ENCODE results near the gene CHGA. TPM values are rescaled to one million over a fixed set of nuclear protein-coding genes. Genes with fewer than 3 reads are reported as not detected.

Gene CHGA
- total RNA-seq, 1 experiment from 2014 or later = not detected

DNA sequence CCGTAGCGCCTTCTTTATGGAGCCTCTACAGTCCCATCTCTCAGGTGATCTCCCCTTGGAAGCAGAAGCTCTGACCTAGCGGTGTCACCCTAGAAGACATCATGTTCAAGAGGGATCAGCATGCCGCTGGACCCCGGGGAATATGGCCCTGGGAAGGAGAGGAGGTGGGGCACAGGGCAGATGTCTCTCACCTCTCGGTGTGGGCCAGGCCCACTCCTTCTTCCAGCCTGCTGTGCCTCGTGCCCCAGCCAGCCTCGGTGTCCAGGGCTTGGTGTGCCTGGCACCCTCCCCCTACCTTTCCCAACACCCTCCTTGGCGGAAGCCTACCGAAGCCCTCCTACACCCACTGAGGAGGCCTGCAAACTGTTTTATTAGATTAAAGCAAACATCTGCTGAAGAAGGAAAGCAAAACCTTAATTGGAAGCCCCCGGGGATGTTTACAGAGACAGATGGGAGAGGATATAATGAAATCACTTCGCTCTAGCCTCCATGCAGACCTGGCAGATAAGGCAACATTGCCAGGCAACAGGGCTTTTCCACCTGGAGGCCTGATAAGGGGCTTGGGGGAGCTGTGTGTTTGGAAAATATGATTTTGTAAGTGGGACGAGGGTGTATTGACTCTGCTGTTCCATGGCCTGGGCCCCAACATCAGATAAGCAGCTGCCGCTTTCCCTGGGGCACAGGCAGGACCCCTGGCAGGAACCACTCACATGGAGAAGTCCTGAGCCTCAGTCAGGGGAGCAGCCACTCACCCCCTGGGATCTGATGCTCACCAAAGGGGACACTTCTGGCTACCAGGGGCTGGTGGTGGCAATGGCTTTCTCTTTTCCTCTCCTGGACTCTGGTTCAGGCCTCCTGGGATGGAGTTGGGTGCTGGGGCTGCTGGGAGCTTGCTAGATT lies 5.7 kb upstream of the CHGA start:
- TF ChIP-seq, protein P1, sequence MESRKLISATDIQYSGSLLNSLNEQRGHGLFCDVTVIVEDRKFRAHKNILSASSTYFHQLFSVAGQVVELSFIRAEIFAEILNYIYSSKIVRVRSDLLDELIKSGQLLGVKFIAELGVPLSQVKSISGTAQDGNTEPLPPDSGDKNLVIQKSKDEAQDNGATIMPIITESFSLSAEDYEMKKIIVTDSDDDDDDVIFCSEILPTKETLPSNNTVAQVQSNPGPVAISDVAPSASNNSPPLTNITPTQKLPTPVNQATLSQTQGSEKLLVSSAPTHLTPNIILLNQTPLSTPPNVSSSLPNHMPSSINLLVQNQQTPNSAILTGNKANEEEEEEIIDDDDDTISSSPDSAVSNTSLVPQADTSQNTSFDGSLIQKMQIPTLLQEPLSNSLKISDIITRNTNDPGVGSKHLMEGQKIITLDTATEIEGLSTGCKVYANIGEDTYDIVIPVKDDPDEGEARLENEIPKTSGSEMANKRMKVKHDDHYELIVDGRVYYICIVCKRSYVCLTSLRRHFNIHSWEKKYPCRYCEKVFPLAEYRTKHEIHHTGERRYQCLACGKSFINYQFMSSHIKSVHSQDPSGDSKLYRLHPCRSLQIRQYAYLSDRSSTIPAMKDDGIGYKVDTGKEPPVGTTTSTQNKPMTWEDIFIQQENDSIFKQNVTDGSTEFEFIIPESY (IDR thresholded peaks at IDR 0.05; ENCODE audit: extremely low read depth, insufficient replicate concordance, low read length) = no peak
- TF ChIP-seq POLR2AphosphoS5 (IDR thresholded peaks at IDR 0.05; ENCODE audit: low read depth, low read length) (no peak), POLR2A (IDR thresholded peaks at IDR 0.05; ENCODE audit: borderline replicate concordance, extremely low read depth, insufficient read depth, insufficient read length) (no peak), RAD21 (IDR thresholded peaks at IDR 0.05; ENCODE audit: low read depth) (no peak), EZH2 (IDR thresholded peaks at IDR 0.05) (no peak), SP1 (IDR thresholded peaks at IDR 0.05; ENCODE audit: low read depth) (no peak), ELF1 (IDR thresholded peaks at IDR 0.05; ENCODE audit: borderline replicate concordance, low read depth) (no peak), CBX3 (IDR thresholded peaks at IDR 0.05; ENCODE audit: low read depth) (no peak)
- TF ChIP-seq, protein P2, sequence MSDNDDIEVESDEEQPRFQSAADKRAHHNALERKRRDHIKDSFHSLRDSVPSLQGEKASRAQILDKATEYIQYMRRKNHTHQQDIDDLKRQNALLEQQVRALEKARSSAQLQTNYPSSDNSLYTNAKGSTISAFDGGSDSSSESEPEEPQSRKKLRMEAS (IDR thresholded peaks at IDR 0.05) = no peak
- TF ChIP-seq, protein P3, sequence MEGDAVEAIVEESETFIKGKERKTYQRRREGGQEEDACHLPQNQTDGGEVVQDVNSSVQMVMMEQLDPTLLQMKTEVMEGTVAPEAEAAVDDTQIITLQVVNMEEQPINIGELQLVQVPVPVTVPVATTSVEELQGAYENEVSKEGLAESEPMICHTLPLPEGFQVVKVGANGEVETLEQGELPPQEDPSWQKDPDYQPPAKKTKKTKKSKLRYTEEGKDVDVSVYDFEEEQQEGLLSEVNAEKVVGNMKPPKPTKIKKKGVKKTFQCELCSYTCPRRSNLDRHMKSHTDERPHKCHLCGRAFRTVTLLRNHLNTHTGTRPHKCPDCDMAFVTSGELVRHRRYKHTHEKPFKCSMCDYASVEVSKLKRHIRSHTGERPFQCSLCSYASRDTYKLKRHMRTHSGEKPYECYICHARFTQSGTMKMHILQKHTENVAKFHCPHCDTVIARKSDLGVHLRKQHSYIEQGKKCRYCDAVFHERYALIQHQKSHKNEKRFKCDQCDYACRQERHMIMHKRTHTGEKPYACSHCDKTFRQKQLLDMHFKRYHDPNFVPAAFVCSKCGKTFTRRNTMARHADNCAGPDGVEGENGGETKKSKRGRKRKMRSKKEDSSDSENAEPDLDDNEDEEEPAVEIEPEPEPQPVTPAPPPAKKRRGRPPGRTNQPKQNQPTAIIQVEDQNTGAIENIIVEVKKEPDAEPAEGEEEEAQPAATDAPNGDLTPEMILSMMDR (IDR thresholded peaks at IDR 0.05 in 2 of 3, conservative IDR thresholded peaks at IDR 0.05 in 1 of 3; ENCODE audit: borderline replicate concordance in 1 of 3, insufficient read depth in 1 of 3, low read depth in 2 of 3, low read length in 2 of 3) = no peak
- Histone ChIP-seq H3K4me3 (replicated peaks in 1 of 2; ENCODE audit: low read depth in 1 of 2, low read length in 2 of 2) (no peak overlapping the region), H3K9me2 (ENCODE audit: insufficient read depth) (no peaks in the 10 kb centered on the region), H3K79me2 (ENCODE audit: insufficient read depth, low read length) (no peaks in the 10 kb centered on the region), H3K27ac (ENCODE audit: low read depth, low read length) (no peak overlapping the region), H3K27me3 (ENCODE audit: insufficient read depth, low read length) (peaks cover 18% of the 10 kb centered on the region; the same call in 1 of the 2 replicates), H3K4me2 (ENCODE audit: low read length) (no peak overlapping the region), H3K4me1 (ENCODE audit: control insufficient read depth in 1 of 2, insufficient read depth in 2 of 2, low read length in 2 of 2) (no peaks in the 10 kb centered on the region), H4K20me1 (ENCODE audit: insufficient read depth) (no peaks in the 10 kb centered on the region), H3K36me3 (ENCODE audit: control insufficient read depth in 1 of 2, insufficient read depth in 2 of 2, low read length in 2 of 2) (no peaks in the 10 kb centered on the region), H3K9me3 (ENCODE audit: control insufficient read depth in 1 of 2, insufficient read depth in 1 of 2, low read depth in 1 of 2, low read length in 2 of 2) (no peaks in the 10 kb centered on the region), H2AFZ (ENCODE audit: low read depth, low read length, poor library complexity, severe bottlenecking) (no peak overlapping the region), H3K9ac (ENCODE audit: low read length) (no peak overlapping the region)
- ATAC-seq (no peak), DNase-seq (ENCODE audit: low read depth, low spot score) (no peak)
- no TSS peak for BruUV-seq (replicated peaks)
- ChIA-PET RAD21 (ENCODE audit: low non-redundant PET in 1 of 2, low total read pairs in 2 of 2, uncharacterized antibody in 2 of 2, unreplicated experiment in 2 of 2) (no interaction called here), CTCF (no interaction called here), POLR2A (no interaction called here)
- intact Hi-C loops (cut with micrococcal nuclease) = no loop called here

Measured in HCT116 (cell line).